ENCODE results near the gene NEURL1B.
"Not testable (repeated sequence)": the region's sequence is repeated elsewhere in the genome, so short reads cannot be mapped to it uniquely, and the experiment has no call there.

Gene NEURL1B

DNA sequence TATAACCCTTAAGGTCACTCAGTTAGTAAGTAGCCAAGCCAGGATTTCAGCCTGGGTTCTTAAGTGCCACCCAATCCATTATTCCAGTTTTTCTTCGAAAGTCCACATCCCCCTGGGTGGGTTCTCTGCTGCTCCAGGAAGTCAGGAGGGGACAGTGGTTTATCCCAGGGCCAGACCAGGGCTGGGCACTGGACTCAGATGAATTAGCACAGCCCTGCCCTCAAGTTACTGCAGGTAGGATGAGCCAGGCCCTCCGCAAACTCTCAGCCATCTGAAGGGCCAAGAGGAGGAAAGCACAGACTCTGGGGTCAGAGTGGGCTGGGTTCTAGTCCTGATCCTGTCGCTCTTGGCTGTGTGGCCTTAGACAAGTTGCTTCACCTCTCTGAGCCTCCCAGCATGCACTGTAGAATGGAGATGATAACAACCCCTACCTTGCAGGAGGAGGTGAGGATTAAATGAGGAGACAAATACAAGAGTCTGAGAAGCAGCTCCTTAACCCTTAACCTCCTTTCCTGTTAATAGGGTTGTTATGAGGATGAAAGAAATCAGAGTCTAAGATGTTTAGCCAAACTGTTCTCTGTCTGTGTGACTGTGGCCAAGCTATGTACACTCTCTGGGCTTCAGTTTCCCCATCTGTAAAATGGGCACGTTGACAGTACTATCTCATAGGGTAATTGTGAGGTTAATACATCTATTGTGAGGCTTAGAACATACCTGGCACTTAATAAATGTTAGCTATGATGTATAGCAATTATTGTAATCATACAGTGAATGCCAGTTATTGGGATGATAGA lies 6.8 kb upstream of the NEURL1B start:
- no peak for DNase-seq (ENCODE audit: low read depth in 2 of 2)

DNA sequence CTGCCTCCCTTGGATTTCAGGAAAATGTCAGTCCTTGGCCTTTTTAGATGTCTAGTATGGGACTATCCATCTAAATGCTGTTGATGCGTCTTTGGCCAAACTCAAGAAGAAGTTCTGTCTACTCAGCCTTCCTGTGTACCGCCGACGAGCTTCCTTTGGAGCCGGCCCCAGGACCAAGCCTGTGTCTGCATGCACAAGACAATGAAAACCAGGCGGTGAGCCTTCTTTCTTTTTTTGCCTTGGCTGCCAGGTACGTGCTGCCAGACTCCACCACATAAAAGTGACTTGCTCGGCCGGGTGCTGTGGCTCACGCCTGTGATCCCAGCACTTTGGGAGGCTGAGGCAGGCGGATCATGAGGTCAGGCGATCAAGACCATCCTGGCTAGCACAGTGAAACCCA lies 6.0 kb upstream of the NEURL1B start:
- no peak for DNase-seq (ENCODE audit: low read depth in 2 of 2)

GRCh38 chr5:172636279-172637050 lies 4.6 kb upstream of the NEURL1B start:
- no peak for DNase-seq (ENCODE audit: low read depth in 2 of 2)

DNA sequence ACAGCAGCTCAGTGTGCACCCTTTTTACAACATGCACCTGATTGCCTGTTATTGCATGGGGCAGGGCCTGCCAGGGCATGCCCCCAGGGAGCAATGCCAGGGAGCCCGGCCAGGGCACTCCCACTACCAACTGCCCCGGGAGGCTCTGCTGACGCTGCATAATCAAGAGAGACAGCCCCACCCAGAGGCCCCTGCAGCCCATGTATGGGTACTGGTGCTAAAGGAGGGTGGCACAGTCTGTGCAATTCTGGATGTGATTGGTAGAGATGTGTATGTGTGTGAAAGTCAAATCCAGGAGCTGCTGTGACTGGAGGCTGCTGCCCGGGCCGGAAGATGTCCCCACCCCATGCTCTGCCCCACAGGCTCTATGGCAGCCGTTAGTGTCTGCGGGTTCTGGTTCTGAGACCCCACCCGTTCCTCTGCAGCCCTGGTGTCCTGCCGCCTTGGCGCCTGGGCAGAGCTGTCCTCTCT lies 3.9 kb upstream of the NEURL1B start:
- DNase-seq (ENCODE audit: low read depth in 2 of 2): no peak

- DNase-seq (ENCODE audit: low read depth in 2 of 2): no peak
These were observed 3.3 kb upstream of the NEURL1B start for GRCh38 chr5:172637740-172638139.

DNA sequence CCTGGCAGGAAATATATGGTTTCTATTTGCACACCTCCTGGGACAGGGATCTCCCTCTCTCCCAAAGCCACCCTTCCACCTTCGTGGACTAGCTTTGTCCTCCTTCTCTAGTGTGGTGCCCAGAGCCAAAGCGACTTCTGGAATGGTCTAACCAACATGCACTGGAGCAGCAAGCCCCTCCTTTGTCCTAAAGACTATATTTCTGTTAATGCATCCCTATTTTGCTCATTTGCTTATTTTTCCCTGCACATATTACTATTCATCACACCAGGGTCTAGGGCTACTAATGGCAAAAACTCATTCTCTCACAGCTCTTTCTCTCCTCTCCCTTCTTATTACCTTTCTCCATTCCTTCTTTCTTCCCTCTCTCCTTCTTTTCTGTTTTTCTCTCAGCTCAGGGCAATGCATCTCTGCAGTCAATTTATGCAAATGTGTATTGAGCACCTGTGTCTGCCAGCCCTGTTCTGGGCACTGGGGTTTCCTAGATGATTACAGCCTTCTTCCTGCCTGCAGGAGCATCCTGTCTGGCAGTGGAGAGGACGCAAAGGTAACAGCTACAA lies 2.8 kb upstream of the NEURL1B start:
- DNase-seq (ENCODE audit: low read depth in 2 of 2): no peak

DNA sequence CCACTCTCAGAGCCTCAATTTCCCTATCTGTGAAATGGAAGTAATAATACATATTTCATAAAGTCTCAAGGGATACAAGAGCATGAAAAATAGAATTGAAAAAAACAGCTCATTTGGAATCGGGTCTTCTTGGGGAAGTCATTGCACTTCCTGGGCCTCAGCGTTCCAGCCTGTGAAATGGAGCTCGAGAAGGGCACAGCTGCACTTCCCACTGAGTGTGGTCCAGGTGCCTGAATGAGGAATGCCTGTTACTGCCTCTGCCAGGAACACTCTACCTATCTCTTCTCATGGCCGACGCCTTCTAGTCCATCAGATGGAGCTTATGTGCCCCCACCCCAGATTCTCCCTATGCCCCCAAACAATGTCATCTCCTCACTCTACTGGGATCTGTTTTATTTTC lies 924 bp upstream of the NEURL1B start:
- DNase-seq (ENCODE audit: low read depth in 2 of 2): no peak

DNA sequence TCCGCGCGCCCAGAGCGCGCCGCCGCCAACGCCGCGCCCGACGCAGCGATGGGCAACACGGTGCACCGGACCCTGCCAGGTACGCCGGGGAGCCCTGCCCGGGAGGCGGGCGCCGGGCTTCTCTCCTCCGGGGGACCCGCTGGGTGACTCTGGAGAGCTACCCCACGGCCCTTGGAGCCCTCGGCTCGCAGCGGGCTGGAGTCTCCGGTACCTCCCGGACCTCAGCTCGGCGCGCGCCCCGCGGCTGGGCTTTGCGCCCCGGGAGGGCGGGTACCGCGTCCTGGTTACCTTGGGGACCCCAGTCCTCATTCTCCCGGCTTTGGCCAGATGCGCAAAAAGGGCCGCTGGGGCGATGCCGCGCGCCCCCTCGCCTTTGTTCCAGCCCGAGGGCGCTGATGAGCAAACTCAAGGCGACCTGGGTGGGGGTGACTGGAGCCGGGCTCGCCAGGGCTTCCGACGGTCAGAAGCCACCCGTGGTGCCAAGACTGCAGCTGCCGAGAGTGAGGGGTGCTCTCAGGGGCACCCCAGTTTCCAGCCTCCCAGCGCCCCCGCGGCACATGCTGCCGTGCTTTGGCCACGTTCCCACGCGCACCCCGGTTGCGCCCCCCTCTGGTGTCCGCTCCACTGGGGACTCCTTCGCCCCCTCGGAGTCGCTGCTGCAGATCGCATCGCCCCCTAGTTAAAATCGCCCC lies 442 bp downstream of the NEURL1B start:
- no peak for DNase-seq (ENCODE audit: low read depth in 2 of 2)

DNA sequence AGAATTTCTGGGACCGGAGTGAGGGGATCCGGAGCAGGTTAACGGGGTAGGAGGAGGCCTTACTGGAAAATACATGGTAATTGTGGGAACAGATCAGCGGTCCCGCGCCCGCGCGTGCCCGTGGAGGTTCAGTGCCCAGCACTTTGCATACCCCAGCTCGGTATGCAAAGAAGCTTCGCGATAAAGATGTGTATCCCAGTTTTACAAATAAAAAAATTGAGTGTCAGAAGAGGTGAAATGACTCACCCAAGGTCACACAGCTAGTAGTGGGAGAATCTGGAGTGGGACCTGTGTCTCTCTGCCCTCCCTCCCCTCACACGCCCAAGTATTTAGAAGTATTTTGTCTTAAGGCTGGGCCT lies 967 bp downstream of the NEURL1B start:
- DNase-seq (ENCODE audit: low read depth in 2 of 2): no peak

- no peak for DNase-seq (ENCODE audit: low read depth in 2 of 2)
These were observed 1.4 kb downstream of the NEURL1B start for GRCh38 chr5:172642486-172642885.

DNA sequence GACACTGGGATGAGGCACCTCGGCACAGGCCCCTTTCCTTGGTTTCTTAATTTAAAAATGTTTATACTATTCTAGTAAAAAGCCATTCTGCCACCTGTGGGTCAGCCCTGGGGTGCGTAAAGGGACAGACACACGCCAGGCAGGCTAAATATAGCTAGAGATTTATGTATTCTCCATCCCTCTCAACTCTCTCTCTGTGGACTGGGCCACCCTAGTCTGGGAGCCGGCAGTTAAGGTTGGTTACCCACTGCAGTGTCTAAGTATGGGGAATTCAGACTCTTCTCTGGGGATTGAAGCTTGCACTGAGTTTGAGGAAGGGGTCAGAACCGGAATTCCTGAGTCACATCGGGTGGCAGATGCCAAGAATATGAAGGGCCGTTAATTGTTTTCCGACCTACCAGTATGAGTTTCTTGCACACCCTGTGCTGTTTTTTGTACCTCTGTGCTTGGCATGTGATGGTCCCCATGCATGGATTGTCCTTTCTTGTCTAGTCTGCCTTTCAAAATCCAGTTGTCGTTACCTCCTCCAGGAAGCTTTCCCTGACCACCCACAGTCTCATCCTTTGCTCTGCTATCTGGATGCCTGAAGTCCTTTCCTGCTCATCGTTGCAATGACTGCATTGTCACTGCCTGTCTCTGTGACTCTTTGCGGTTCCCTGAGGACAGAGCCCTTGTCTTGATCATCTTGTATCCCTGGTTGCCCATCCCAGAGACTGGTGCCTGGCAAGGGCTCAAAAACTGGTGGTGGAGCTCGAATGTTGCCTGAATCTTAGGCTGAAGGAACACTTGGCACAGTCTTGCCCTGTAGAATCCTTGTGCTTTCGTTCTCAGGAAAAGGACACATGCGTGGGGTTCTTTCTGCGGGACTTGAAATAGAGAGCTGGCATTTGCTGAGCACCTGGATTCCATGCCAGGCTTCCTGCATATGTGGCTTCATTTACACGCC lies 2.1 kb downstream of the NEURL1B start:
- no peak for DNase-seq (ENCODE audit: low read depth in 2 of 2)

DNA sequence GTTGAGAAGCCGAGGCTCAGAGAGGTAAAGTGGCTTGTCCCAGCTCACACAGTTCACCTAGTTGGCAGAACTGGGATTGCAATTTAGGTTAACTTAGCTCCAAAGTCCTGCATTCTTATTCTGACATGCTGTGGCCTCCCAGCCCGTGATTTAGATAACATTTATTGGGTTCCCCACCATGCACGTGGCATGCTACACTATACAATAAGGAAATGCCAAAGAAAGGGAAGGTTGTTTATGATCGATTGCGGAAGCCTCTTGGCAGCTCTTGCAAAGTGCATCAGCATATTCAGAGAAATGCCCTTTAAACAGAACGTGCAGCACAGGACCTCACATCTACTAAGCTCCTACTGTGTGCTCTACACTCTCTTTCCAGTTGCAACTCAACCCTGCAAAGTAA lies 3.2 kb downstream of the NEURL1B start:
- DNase-seq (ENCODE audit: low read depth in 2 of 2): no peak

DNA sequence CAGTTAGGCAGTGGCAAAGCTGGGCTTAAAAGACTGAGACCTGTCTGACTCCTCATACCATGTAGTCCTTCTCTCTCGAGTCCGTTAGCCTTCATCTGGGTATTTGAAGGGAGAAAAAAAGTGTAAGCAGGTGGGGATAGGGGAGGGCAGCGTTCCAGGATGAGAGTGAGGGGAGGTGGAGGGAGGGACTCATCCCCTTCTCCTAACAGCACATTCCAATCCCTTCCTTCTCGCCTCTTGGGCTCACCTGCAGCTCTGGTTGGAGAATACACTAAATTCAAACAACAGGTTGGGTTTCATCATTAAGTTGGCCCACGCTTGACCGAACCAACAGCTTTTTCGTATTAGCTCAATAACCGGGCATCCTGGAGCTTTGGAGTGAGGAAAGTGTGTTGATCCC lies 3.6 kb downstream of the NEURL1B start:
- no peak for DNase-seq (ENCODE audit: low read depth in 2 of 2)

DNA sequence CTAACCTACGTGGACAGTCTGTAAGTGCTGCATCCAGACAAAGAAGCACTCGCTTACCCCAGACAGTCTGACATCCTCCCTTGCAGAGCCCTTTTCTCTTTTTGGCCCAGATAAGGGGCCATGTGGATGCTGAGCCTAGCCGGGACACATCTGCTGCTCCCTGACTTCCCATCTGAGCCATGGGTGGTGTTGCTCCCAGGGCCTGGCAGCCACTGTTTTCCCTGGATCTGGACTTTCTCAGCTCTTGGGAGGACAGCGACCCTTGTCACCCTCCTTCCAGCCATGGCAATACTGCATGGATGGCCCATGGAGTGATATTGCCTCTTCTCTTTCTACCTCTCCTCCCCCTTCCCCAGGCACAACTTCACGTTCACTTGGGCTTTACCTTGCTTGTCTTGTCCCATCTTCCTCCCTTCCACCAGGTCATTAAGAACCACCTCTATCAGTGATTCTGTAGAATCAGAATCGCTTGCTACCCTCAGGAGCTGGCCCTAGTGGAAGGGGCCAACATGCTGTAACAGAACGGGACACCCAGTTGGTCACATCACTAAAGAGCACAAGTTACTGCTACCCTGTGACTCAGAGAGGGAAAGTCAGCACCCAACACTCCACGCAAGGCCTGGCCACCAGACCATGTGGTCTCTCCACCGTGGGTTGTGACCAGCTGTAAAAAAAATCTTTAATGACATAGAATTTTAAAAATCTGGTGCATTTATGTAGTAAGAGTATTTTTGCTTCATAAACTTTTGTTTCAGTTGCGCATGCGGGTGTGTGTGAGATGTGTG lies 4.4 kb downstream of the NEURL1B start:
- DNase-seq (ENCODE audit: low read depth in 2 of 2): no peak

DNA sequence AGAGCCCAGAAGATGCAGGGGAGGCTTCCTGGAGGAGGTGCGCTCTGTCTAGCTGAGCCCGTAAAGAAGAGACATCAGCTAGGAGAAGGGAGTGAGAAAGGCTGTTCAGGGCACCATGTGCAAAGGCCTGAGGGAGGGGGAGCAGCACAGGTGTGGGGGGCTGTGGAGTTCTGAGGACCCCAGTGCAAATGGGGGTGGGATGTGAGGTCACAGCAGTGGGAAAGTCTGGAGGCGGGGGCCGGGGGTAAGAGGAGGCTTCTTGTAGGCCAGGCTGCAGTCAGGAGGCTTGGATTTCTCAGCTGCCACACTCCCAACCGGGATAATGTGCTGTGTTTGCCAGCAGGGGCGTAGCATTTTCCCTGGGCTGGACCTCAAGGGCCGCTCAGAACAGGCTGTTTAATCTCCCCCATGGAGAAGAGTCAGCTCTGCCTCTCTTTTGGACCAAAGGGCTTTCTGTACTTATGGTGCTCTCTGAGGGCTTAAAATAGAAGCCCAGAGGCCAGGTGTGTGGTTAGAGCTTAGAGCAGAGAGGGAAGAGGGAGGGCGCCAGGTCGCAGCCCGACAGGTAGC lies 5.7 kb downstream of the NEURL1B start:
- no peak for DNase-seq (ENCODE audit: low read depth in 2 of 2)

DNA sequence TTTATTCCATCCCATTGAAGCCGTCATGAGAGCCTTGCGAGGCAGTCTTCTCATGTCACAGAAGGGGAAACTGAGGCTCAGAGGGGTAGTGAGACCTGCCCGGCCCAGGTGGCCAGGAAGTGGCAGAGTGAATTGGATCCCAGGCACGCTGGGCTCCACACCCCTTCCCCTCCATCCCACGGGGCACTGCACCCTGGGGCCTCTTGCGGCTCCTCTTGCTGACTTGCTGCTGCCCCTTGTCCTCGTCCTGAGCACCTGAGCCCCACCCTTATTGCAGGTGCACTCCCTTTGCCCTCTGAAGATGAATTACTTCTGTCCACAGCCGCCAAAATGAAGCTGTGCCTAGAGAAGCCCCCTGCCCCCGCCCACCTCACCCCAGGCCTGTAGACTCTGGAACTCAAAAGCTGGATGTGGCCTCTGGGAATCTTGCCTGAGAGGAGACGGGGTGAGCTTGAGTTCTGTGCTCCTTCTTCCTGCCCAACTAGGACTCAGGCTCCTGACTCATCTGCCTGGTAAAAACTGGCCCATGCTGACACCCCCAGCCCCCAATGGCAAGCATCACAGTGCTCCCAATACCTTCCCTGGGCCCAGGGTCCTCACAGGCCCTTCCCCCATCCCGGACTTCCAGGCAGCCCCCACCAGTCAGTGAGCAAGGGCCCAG lies 6.4 kb downstream of the NEURL1B start:
- DNase-seq (ENCODE audit: low read depth in 2 of 2): no peak

DNA sequence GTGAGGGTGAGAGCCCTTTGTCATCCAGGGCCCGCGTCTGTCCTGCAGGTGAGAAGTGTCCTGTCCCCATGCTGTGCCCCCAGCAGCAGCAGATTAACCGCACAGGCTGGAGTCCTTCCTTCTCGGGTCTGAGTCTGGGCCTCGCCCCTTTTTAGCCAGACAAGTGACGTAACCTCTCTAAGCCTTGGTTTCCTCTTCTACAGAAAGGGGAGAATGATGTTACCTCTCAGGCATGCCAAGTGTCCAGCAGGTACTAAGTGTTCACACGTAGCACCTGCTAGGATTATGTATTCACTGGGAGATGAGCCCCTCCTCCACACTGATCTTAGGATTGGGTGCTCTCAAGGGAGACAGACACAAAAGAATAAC lies 6.9 kb downstream of the NEURL1B start:
- DNase-seq (ENCODE audit: low read depth in 2 of 2): no peak

DNA sequence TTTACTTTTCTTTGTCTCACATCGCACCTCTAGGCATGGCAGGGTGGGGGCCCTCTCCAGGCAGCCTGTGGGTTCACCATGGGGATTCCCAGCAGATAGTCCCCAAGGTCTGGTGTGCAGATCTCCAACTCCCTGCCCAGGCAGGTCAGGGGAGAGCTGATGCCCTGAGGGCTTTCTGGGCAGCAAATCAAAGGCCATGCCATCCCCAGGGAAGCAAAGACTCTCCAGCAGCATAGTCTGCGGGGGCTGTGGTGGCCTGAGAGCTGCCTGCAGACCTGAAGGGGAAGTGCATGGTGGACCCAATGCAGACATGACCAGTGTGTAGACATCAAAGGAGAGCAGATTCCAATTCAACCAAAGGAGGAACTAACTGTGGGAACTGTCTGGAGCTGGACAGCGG lies 7.7 kb downstream of the NEURL1B start:
- no peak for DNase-seq (ENCODE audit: low read depth in 2 of 2)

DNA sequence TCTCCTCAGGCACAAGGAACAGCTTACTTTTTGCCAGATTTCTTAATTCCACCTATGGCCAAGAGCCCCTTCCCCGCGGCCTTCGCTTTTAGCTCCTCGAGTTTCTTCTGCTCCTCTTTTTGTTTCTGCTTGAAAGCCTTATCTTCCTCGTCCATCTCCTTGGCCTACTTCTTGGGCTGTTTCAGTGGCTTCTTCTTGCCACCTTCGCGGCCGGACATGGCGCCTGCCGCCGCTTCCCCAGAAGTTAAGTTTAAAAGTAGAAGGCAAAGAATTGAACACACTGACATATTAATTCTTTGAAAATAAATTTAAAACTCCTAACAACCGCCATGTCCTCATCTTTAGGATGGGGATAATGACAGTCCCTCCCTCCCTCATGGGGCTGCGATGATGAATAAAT lies 15.4 kb downstream of the NEURL1B start:
- not testable (repeated sequence) for DNase-seq (ENCODE audit: low read depth in 2 of 2)
